ENCODE data around the gene RORC. TPM values are rescaled to one million over a fixed set of nuclear protein-coding genes. Genes with fewer than 3 reads are reported as not detected.

RORC gene
- polyA plus RNA-seq, 1 of the 3 experiments (the other 2 are of a cell fraction), result not detected

DNA sequence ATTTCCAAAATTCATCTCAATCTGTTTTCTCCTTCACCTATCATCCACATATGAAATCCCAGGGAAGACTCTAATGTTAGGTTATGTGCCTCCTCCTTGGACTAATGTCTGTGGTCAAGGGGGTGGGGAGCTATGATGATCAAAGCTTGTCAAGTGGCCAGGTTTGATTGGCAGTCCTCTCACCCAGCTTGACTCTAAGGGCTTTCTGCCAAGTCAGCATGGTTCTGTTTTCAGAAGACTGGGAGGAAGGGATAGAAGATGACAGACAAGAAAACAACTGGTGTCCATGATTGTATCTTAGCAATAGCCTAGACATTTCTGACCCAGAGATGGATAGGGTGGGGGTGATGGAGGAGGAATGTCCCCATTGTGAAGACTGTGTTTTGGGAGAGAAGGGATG lies 31.0 kb upstream of the RORC start:
- Histone ChIP-seq H4K20me1 (ENCODE audit: insufficient read depth) (no peaks in the 10 kb centered on the region), H3K27me3 (ENCODE audit: insufficient read depth) (no peaks in the 10 kb centered on the region), H3K79me2 (ENCODE audit: insufficient read depth) (no peaks in the 10 kb centered on the region), H3K9me3 (no peaks in the 10 kb centered on the region), H3K27ac (ENCODE audit: low read depth in 2 of 2, low read length in 1 of 2) (no peak overlapping the region), H3F3A (replicated peaks; ENCODE audit: insufficient read depth) (no peaks in the 10 kb centered on the region), H3K4me3 (ENCODE audit: low read depth in 2 of 2, low read length in 1 of 2) (no peak overlapping the region), H3K9ac (no peak overlapping the region), H3K4me2 (no peak overlapping the region), H3K4me1 (ENCODE audit: control insufficient read depth in 1 of 2, insufficient read depth in 2 of 2, low read depth in 1 of 2, low read length in 1 of 2) (no peaks in the 10 kb centered on the region; a peak in 1 of 4 replicates), H3K9me2 (no peaks in the 10 kb centered on the region), H2AFZ (ENCODE audit: low read depth) (no peak overlapping the region), H3K36me3 (replicated peaks in 1 of 2; ENCODE audit: control insufficient read depth in 1 of 2, insufficient read depth in 2 of 2, low read length in 1 of 2) (no peaks in the 10 kb centered on the region)
- ChIA-PET CTCF (no interaction called here), POLR2A (no interaction called here)
- no peak for TF ChIP-seq SIN3A (IDR thresholded peaks at IDR 0.05; ENCODE audit: borderline replicate concordance, low read depth, low read length)
- TF ChIP-seq, protein P1, sequence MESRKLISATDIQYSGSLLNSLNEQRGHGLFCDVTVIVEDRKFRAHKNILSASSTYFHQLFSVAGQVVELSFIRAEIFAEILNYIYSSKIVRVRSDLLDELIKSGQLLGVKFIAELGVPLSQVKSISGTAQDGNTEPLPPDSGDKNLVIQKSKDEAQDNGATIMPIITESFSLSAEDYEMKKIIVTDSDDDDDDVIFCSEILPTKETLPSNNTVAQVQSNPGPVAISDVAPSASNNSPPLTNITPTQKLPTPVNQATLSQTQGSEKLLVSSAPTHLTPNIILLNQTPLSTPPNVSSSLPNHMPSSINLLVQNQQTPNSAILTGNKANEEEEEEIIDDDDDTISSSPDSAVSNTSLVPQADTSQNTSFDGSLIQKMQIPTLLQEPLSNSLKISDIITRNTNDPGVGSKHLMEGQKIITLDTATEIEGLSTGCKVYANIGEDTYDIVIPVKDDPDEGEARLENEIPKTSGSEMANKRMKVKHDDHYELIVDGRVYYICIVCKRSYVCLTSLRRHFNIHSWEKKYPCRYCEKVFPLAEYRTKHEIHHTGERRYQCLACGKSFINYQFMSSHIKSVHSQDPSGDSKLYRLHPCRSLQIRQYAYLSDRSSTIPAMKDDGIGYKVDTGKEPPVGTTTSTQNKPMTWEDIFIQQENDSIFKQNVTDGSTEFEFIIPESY (IDR thresholded peaks at IDR 0.05; ENCODE audit: borderline replicate concordance, low read depth), result no peak
- TF ChIP-seq, protein P2, sequence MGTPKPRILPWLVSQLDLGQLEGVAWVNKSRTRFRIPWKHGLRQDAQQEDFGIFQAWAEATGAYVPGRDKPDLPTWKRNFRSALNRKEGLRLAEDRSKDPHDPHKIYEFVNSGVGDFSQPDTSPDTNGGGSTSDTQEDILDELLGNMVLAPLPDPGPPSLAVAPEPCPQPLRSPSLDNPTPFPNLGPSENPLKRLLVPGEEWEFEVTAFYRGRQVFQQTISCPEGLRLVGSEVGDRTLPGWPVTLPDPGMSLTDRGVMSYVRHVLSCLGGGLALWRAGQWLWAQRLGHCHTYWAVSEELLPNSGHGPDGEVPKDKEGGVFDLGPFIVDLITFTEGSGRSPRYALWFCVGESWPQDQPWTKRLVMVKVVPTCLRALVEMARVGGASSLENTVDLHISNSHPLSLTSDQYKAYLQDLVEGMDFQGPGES (IDR thresholded peaks at IDR 0.05; ENCODE audit: low read depth, low read length), result no peak
- DNase-seq, result no peak

DNA sequence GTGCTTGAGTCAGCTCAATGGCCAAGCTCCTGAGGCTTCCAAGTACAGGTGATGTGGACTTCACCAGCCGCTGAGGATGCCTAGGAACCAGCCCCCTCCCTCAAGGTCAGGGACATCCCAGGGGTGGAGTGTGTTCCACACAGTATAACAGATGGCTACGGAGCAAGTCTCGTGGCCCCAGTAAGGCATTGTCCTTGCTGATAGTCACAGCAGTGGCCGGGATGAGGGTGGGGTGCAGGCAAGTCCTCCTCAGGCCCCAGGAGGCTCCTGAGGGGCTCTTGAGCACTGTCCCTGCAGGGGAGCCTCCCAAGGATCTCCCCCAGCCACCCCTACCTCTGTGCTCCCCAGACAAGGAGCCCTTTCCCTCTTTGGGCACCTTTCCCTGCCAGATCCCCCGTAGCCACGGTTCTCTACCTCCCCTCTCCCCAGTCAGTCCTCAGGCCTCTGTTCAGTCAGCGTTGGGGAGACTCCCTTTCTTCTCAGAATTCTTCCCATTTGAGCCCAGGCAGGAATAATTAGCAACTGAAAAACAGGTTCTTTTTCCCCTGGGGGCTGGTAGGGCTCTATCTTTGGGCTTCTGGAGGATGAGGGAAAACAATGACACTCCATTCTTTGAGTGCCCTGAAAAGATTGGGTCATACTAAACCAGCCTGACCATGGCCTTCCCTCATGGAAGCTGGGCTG lies 29.0 kb upstream of the RORC start:
- ChIA-PET CTCF (interaction anchor here (1.1 to 1.5 kb wide), 2 partner anchors 11 to 13 kb away, joined by 3 to 4 read pairs; no protein-coding TSS in a partner anchor), POLR2A (no interaction called here)
- no peaks in the 10 kb centered on the region for H4K20me1 ChIP-seq (ENCODE audit: insufficient read depth)
- no peaks in the 10 kb centered on the region for H3K79me2 ChIP-seq (ENCODE audit: insufficient read depth)
- H3K9me2 ChIP-seq, result no peaks in the 10 kb centered on the region
- no peaks in the 10 kb centered on the region for H3K27me3 ChIP-seq (ENCODE audit: insufficient read depth)
- H3K4me3 ChIP-seq (ENCODE audit: low read depth in 2 of 2, low read length in 1 of 2), result no peak overlapping the region
- H3F3A ChIP-seq (replicated peaks; ENCODE audit: insufficient read depth), result no peaks in the 10 kb centered on the region
- no peak overlapping the region for H3K4me2 ChIP-seq
- 55% methylated on average over 6 of the region's 7 CpGs for WGBS (ENCODE audit: low lambda C conversion rate)
- no peaks in the 10 kb centered on the region for H3K9me3 ChIP-seq
- H3K36me3 ChIP-seq (replicated peaks in 1 of 2; ENCODE audit: control insufficient read depth in 1 of 2, insufficient read depth in 2 of 2, low read length in 1 of 2), result no peaks in the 10 kb centered on the region
- H3K4me1 ChIP-seq (ENCODE audit: control insufficient read depth in 1 of 2, insufficient read depth in 2 of 2, low read depth in 1 of 2, low read length in 1 of 2), result no peaks in the 10 kb centered on the region; a peak in 1 of 4 replicates
- no peak overlapping the region for H2AFZ ChIP-seq (ENCODE audit: low read depth)
- H3K9ac ChIP-seq, result no peak overlapping the region
- TF ChIP-seq POLR2AphosphoS5 (IDR thresholded peaks at IDR 0.05; ENCODE audit: low read depth, low read length) (no peak), TCF12 (IDR thresholded peaks at IDR 0.05) (no peak), NRF1 (IDR thresholded peaks at IDR 0.05; ENCODE audit: low read depth, low read length) (no peak), CHD2 (IDR thresholded peaks at IDR 0.05; ENCODE audit: low read length, partially characterized antibody) (no peak), EZH2phosphoT487 (IDR thresholded peaks at IDR 0.05; ENCODE audit: borderline replicate concordance, low read depth) (no peak), TAF1 (IDR thresholded peaks at IDR 0.05; ENCODE audit: borderline replicate concordance, low read depth, low read length) (no peak), RFX5 (IDR thresholded peaks at IDR 0.05; ENCODE audit: low read length) (no peak), RXRA (IDR thresholded peaks at IDR 0.05; ENCODE audit: borderline replicate concordance, low read depth) (no peak), GATA2 (CRISPR knock-in tag; IDR thresholded peaks at IDR 0.05) (no peak), TEAD4 (IDR thresholded peaks at IDR 0.05; ENCODE audit: borderline replicate concordance, insufficient read depth) (no peak), ELF1 (IDR thresholded peaks at IDR 0.05) (no peak), SIN3A (IDR thresholded peaks at IDR 0.05; ENCODE audit: borderline replicate concordance, low read depth, low read length) (no peak), EP300 (IDR thresholded peaks at IDR 0.05; ENCODE audit: borderline replicate concordance in 1 of 2, low read depth in 1 of 2, low read length in 1 of 2) (no peak), RAD21 (IDR thresholded peaks at IDR 0.05; ENCODE audit: low read length) (no peak), RCOR1 (IDR thresholded peaks at IDR 0.05; ENCODE audit: low read length) (no peak)
- TF ChIP-seq, protein P1 (IDR thresholded peaks at IDR 0.05; ENCODE audit: borderline replicate concordance, low read depth), result no peak
- TF ChIP-seq, protein P3, sequence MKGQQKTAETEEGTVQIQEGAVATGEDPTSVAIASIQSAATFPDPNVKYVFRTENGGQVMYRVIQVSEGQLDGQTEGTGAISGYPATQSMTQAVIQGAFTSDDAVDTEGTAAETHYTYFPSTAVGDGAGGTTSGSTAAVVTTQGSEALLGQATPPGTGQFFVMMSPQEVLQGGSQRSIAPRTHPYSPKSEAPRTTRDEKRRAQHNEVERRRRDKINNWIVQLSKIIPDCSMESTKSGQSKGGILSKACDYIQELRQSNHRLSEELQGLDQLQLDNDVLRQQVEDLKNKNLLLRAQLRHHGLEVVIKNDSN (IDR thresholded peaks at IDR 0.05; ENCODE audit: borderline replicate concordance, low read depth), result no peak
- no peak for DNase-seq
- H3K27ac ChIP-seq (ENCODE audit: low read depth in 2 of 2, low read length in 1 of 2), result no peak overlapping the region

All from SK-N-SH (cell line).